Astrocyte of the cerebellum (primary cell): ENCODE measurements around the gene CNOT8.
"Not testable (repeated sequence)": the region's sequence is repeated elsewhere in the genome, so short reads cannot be mapped to it uniquely, and the experiment has no call there.

Experiments
- DNase-seq: peaks from one replicate; pipeline ENCODE4 v3.0.0-alpha.2; 2011; ENCODE audit warnings: low read depth
- H3K4me3 ChIP-seq: 2 replicates; pipeline ENCODE4 v1.5.1; 2011; ENCODE audit warnings: mild to moderate bottlenecking, low read depth, low read length, moderate library complexity
- in situ Hi-C: cut with HindIII; loops from 2 replicates; pipeline ENCODE4 v1.10.0; 2017; ENCODE audit warnings: low sequenced_read_pairs
- TF ChIP-seq, protein P1 (sequence below): IDR thresholded peaks from 2 replicates; pipeline ENCODE4 v1.5.1; 2012; ENCODE audit warnings: low read length, low read depth, moderate library complexity, mild to moderate bottlenecking; ENCODE audit errors: missing control alignments

The CNOT8 gene

DNA sequence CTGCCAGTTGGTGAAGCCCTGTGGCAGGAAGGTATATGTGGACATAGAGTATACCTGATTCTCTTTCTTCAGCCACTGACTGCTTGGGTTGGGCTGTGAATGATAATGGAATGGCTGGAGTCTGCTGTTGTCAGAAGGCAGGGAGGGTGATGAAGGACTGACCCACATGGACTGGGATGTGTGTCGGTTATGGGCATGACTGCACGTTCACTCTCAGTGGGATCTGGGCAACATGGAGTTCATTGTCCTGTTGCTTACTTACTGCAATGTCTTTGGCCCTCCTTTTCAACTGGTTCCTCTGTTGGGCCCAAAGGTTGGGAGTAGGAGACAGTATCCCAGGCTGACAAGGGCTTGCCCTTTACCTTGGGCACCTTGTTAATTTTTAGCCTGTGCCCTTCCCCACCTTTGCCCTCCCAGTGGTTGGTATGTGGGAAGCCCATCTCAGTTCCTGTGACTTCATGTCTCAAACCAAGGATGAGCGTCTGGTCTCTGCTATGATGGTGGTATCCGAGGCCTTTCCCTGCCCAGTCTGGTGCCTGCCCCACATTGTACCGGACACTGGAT lies 42.7 kb upstream of the CNOT8 start:
- TF ChIP-seq, protein P1, sequence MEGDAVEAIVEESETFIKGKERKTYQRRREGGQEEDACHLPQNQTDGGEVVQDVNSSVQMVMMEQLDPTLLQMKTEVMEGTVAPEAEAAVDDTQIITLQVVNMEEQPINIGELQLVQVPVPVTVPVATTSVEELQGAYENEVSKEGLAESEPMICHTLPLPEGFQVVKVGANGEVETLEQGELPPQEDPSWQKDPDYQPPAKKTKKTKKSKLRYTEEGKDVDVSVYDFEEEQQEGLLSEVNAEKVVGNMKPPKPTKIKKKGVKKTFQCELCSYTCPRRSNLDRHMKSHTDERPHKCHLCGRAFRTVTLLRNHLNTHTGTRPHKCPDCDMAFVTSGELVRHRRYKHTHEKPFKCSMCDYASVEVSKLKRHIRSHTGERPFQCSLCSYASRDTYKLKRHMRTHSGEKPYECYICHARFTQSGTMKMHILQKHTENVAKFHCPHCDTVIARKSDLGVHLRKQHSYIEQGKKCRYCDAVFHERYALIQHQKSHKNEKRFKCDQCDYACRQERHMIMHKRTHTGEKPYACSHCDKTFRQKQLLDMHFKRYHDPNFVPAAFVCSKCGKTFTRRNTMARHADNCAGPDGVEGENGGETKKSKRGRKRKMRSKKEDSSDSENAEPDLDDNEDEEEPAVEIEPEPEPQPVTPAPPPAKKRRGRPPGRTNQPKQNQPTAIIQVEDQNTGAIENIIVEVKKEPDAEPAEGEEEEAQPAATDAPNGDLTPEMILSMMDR = no peak
- DNase-seq = no peak
- no peak overlapping the region for H3K4me3 ChIP-seq
- in situ Hi-C loops = no loop called here

DNA sequence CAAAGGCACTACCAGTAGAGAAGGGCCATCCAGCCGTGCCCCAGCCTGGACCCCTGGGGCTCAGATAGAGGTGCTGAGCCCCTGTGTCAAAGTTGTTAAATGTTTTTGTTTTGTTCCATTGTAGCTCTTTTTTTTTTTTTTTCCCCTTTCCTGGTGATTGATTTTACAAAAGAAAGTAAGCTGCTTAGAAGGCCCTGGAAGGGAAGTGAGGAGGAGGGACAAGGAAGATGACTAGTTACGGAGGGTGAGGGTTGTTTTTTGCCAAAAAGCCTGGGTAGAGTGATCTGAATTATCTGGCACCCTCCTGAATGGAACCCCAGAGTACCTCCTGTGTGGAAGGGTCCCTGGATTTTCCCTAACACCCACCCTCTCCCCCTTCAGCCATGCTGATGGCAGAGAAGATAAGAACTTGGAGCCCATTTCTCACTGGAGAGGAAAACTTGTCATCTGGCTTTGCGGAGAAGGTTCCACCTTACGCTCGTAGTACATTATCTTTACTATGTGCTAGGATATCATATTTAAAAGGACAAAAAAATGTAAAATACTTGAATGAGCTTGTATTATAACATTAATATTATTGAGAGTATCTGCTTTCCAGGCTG lies 41.4 kb upstream of the CNOT8 start:
- DNase-seq = no peak
- TF ChIP-seq, protein P1 = no peak
- in situ Hi-C loops = no loop called here
- H3K4me3 ChIP-seq = no peak overlapping the region

DNA sequence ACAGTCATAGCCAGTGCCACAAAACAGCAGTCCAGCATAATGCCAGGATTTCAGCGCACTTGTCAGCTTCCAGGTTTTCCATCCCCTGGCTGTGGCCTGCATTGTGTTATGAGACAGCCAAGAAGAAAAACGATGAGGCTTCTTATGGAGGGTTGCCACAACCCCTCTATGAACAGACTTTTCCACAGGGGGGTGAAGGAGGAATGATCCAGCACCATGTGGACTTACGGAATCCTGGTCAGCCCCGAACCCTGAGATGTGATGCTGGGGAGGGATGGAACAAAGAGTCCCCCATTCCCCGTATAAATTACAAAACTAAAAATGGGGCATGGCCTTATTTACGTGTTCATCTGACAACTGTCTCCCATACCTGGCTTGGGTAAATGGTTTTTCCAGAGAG lies 40.6 kb upstream of the CNOT8 start:
- in situ Hi-C loops = no loop called here
- TF ChIP-seq, protein P1 = no peak
- DNase-seq = no peak
- H3K4me3 ChIP-seq = no peak overlapping the region

DNA sequence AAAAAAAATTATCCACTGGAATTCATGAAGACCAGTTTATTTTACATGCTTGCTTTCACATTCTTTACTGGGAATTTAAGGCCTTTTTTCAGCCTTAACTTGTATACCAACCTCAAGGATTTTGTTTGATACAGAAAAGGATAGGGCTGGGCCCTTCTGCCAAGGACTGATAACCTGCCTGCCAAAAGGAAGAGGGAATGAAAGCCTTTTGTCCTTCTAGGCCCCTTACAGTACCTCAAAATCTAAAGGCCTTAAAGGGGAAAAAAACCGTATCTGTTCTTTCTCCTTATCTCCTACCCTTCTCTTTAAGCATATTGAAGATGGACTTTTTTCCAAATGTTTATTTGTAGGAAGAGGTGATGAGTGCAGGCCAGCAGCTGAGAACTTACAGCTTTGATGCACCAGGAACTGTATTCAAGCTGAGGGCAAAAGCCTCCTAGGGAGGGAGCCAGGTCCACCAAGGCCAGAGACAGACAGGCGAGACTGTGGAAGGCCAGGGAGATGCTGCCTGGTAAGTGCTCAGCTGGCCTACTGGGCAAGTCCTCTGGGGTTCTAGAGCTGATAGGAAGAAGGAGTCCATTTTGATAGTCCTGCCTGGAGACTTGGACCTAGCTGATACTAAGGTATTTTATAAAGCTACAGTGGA lies 39.8 kb upstream of the CNOT8 start:
- H3K4me3 ChIP-seq = no peak overlapping the region
- TF ChIP-seq, protein P1 = no peak
- in situ Hi-C loops = no loop called here
- no peak for DNase-seq

DNA sequence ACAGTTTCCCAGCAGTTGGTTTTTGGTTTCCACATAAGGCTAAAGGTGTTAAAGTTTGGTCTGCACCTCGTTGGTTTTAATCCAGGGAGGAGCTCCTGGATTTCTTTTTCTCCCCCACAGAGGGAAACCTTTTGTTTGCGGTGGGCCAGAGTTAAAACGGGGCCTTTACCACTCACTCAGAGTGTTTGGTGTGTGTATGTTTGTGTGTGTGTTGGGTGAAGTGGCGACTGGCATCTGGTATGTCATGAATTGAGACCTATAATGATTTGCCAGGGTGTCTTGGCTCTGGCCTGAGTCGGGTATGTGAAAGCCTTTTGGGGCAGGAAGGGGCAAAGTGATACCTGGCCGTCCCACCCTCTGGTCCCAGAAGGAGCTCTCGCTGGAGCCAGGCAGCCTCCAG lies 38.9 kb upstream of the CNOT8 start:
- no peak overlapping the region for H3K4me3 ChIP-seq
- TF ChIP-seq, protein P1 = no peak
- no peak for DNase-seq
- in situ Hi-C loops = no loop called here

DNA sequence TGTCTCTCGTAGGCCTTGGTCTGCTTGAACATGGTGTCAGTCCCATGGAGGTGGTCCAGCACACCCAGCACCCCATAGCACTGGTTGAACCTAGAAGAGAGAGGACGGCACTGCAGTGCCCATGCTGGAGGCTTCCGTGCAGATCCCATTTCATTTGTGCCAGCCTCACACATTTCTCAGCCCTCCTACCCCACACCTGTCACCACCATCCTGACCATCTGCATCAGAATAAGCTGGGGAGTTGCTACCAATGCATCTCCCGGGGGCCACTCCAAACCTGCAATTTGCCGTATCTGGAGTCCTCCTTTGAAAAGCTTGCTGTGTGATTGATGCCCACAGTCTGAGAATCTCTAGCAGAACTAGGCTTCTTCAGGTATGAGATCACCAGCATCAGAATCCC lies 38.0 kb upstream of the CNOT8 start:
- TF ChIP-seq, protein P1 = no peak
- DNase-seq = no peak
- in situ Hi-C loops = no loop called here
- H3K4me3 ChIP-seq = no peak overlapping the region

DNA sequence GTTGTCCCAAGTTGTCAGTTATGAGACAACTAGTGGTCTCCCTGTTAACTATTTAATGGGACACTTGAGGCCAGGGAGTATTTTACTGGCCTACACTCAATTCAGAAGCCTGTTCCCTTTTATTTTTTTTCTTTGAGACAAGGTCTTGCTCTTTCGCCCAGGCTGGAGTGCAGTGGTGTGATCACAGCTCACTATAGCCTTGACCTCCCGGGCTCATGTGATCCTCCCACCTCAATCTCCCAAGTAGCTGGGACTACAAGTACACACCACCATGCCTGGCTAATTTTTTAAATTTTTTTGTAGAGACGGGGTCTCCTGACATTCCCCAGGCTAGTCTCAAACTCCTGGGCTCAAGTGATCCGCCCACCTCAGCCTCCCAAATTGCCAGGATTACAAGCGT lies 35.5 kb upstream of the CNOT8 start:
- H3K4me3 ChIP-seq, in situ Hi-C loops, DNase-seq: not testable (repeated sequence)
